ENCODE data around the gene CHODL. TPM values are rescaled to one million over a fixed set of nuclear protein-coding genes. Genes with fewer than 3 reads are reported as not detected.

Gene CHODL
- total and polyA plus RNA-seq, 2 of the 4 experiments (the other 2 are of a cell fraction): under 0.01 TPM; not detected in 1

- Histone ChIP-seq H2BK120ac (ENCODE audit: low read depth, low read length) (no peak overlapping the region), H3K56ac (ENCODE audit: extremely low read depth, insufficient read depth, low read length) (no peak overlapping the region), H3K23ac (ENCODE audit: low read depth, low read length) (no peak overlapping the region), H3K9ac (ENCODE audit: low read depth, low read length) (no peak overlapping the region), H2AFZ (replicated peaks; ENCODE audit: low read length, poor library complexity) (no peak overlapping the region), H2BK20ac (ENCODE audit: low read depth, low read length) (no peak overlapping the region), H4K8ac (ENCODE audit: low read depth in 2 of 2, low read length in 2 of 2) (no peak overlapping the region), H2BK5ac (ENCODE audit: low read depth, low read length, poor library complexity, severe bottlenecking) (no peak overlapping the region), H3K4me2 (ENCODE audit: low read depth, low read length) (no peak overlapping the region), H3K4me1 (ENCODE audit: control insufficient read depth, insufficient read depth, low read length) (no peaks in the 10 kb centered on the region), H4K91ac (ENCODE audit: insufficient read depth, low read depth, low read length) (no peak overlapping the region), H3K4me3 (ENCODE audit: insufficient read depth, low read depth, low read length) (no peak overlapping the region), H3K27me3 (ENCODE audit: control insufficient read depth, insufficient read depth, low read length) (no peaks in the 10 kb centered on the region), H3K14ac (replicated peaks; ENCODE audit: low read depth, low read length) (no peak overlapping the region), H4K20me1 (ENCODE audit: insufficient read depth, low read length) (no peaks in the 10 kb centered on the region), H3K36me3 (ENCODE audit: control insufficient read depth, insufficient read depth, low read length) (no peaks in the 10 kb centered on the region), H3K4ac (ENCODE audit: low read depth, low read length) (no peak overlapping the region), H3K9me3 (ENCODE audit: control insufficient read depth, insufficient read depth, low read length) (peaks cover 2% of the 10 kb centered on the region; the same call in 1 of the 2 replicates), H3K18ac (ENCODE audit: low read depth, low read length) (no peak overlapping the region), H3K79me1 (ENCODE audit: low read depth in 1 of 2, low read length in 2 of 2) (no peaks in the 10 kb centered on the region), H2AK9ac (replicated peaks; ENCODE audit: low read depth, low read length, poor library complexity) (no peak overlapping the region), H2AK5ac (ENCODE audit: low read depth, low read length) (no peak overlapping the region), H4K5ac (ENCODE audit: low read depth, low read length) (no peak overlapping the region), H2BK15ac (ENCODE audit: low read depth, low read length) (no peak overlapping the region), H3K9me1 (ENCODE audit: insufficient read depth, low read length) (no peaks in the 10 kb centered on the region), H3K27ac (ENCODE audit: insufficient read depth, low read length) (no peak overlapping the region)
- TF ChIP-seq USF2 (IDR thresholded peaks at IDR 0.05; ENCODE audit: low read depth, low read length) (no peak), CEBPB (IDR thresholded peaks at IDR 0.05; ENCODE audit: low read depth, low read length) (no peak), CTCF (conservative IDR thresholded peaks at IDR 0.05; ENCODE audit: low read depth, low read length) (no peak), MAZ (IDR thresholded peaks at IDR 0.05; ENCODE audit: borderline replicate concordance, low read depth, low read length) (no peak), SMC3 (IDR thresholded peaks at IDR 0.05; ENCODE audit: low read depth, low read length) (no peak), RFX5 (IDR thresholded peaks at IDR 0.05; ENCODE audit: low read depth, low read length) (no peak), NFE2L2 (IDR thresholded peaks at IDR 0.05; ENCODE audit: low read depth, low read length) (no peak), RAD21 (IDR thresholded peaks at IDR 0.05; ENCODE audit: low read length) (no peak), MXI1 (IDR thresholded peaks at IDR 0.05; ENCODE audit: borderline replicate concordance, low read depth, low read length) (no peak), POLR2A (IDR thresholded peaks at IDR 0.05; ENCODE audit: low read depth, low read length) (no peak), RCOR1 (IDR thresholded peaks at IDR 0.05; ENCODE audit: insufficient replicate concordance, low read length) (no peak), CHD1 (IDR thresholded peaks at IDR 0.05; ENCODE audit: low read depth, low read length) (no peak), FOS (IDR thresholded peaks at IDR 0.05; ENCODE audit: low read depth, low read length) (no peak), ELK1 (IDR thresholded peaks at IDR 0.05; ENCODE audit: borderline replicate concordance, low read depth, low read length) (no peak), BHLHE40 (IDR thresholded peaks at IDR 0.05; ENCODE audit: low read depth, low read length) (no peak), MAFK (IDR thresholded peaks at IDR 0.05; ENCODE audit: low read depth, low read length) (no peak)
- ATAC-seq (ENCODE audit: low read depth) (no peak), DNase-seq (no peak)
- dilution Hi-C loops (cut with HindIII; ENCODE audit: low sequenced_read_pairs, unreplicated experiment) (no loop called here), intact Hi-C loops (cut with micrococcal nuclease) (no loop called here), in situ Hi-C loops (cut with MboI; ENCODE audit: low sequenced_read_pairs) (no loop called here)
- POLR2A ChIA-PET (ENCODE audit: unreplicated experiment): no interaction called here
- CTCF ChIA-PET: no interaction called here
- no CpG with 5 or more reads among the region's 3 CpGs for WGBS, 2 experiments (ENCODE audit: extremely low coverage in 2 of 2, insufficient read length in 1 of 2)
- BruUV-seq (replicated peaks): no TSS peak
Measured at GRCh38 chr21:18275781-18276180, 31.1 kb downstream of the CHODL start.
